HG02678 (cell line): ENCODE data around the gene ATP5F1B.
A peak's percentile ranks its signal among the peaks of the same experiment; 100 is the strongest.

Source experiments
- ATAC-seq: cut with Tn5 transposase; IDR thresholded peaks from one replicate; pipeline ENCODE4 v1.9.1; 2021; ENCODE audit warnings: mild to moderate bottlenecking, moderate library complexity; ENCODE audit not compliant: unreplicated experiment

Gene ATP5F1B

DNA sequence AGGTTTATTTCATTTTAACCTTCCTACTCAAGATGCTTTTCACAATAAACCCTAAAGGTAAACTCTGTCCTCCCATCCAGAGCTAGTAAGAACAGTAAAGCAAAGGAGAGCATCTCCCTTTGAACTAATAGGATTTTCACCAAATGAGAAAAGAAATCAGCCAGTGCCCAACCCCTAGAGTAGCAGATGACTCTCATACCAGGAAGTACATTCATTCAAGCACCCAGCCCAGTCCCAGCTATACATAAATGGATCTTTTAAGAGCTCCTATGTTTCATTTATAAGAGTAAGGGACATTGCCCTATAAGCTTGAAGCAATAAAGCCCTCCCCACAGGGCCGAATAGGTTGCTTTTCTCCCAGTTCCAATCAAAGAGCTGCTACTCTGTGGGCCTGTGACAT, 23.2 kb downstream of the ATP5F1B start:
- no peak for ATAC-seq

DNA sequence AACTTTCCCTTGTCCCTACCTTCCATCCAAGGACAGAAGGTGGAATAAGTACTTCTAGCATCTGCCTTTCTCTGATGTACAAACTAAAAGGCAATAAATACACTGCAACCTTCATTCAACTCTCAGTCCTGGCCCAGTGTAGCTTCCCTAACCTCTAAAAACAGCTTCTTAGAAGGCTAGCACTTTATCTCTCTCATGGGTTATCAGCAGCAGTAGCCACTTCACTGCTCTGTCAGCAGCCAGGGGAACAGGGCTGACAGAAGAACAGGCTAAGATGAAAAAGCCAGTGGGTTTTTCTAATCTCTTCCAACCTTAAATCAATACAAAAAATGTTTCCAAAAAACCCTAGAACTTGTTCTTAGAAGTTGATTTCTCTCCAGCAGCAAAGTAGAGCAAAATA, 28.9 kb downstream of the ATP5F1B start:
- no peak for ATAC-seq

DNA sequence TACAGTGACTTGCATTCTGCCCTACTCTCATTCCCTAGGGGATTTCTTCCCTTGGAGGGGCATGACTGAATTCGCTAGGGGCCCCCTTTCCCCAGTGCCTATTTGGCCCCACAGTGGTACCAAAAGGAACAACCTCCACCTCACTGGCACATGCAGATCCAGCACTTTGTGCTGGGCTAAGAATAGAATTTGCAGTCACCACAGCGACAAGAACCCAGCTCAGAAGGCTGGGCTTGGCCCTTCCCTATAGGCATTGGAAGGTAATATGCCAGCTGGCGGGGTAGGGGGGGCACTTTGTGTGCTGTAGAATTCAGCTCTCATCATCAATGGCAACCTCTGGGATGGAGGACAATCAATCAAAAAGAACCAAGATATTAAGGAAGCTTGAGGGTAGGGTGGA, 29.5 kb downstream of the ATP5F1B start:
- ATAC-seq: no peak

DNA sequence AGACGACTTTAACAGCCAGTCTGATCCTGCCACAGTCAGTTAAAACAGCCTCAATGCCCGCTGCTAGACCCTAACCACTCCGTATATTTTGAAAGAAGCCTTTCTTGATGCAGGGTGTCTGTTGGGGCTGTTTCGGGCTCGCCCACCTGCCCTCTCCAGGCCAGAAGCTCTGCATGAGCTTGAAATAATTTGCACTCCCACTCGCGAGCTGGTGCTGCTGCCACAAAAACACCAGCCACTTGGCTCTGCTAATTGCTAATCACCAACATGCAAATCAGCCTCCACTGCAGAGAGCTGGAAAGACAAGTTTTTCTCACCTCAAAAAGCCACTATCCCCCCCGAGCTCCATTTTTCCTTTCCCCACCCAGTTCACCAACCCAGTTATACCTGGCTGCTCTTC, 31.2 kb downstream of the ATP5F1B start:
- ATAC-seq: no peak

DNA sequence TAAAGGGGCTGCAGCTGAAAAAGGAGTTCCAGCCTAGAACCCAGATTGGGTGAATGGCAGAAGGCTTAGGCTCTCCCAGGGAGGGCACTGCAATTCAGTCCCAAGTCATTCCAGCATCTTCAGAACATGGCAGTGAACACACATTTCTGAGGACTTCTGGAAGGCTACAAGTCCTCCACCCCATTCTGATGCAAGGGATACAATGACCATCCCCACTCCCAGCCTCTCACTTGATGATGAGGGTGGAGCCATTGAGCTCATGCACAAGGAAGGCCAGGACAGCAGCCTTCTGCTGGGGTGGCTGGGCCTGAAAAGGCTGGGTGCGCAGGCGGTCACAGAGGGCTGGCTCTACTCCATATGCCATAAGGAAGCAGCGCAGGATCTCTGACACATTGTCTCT, 41.4 kb downstream of the ATP5F1B start:
- ATAC-seq: no peak

DNA sequence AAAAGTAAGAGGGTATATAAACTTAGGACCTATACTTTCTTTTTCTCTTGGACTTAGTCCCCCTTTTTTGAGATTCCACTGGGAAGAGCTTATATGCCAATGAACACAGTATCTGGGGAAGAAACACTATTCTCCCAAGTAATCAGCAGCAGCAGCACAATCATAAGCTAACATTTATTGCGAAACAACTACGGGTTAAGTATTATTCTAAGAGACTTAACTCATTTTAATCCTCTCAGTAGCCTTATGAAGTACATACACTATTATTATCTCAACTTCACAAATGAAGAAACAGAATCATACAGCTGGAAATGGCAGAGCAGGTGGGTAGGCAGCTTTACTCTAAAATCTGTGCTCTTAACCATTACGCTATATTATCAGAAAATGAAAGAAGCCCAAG, 43.5 kb downstream of the ATP5F1B start:
- ATAC-seq: no peak

DNA sequence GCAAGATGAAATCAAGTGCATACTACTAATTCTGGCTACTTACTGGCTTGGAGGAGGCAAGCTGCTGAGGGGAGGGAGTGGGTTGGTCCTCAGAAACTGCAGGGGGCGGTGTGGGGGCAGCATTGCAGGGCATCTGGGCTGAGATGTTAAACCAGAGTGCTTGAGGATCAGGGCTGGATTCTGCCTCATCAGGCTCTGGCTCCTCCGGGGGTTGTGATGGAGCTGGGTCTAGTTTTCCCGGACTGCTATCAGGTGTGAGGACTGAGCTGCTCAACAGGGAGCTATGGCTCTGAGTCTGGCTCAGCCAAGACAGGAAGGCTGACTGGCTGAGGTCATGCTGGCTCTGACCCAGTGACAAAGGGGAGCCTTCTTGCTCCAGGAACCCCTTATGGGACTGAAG, 44.3 kb downstream of the ATP5F1B start:
- no peak for ATAC-seq

DNA sequence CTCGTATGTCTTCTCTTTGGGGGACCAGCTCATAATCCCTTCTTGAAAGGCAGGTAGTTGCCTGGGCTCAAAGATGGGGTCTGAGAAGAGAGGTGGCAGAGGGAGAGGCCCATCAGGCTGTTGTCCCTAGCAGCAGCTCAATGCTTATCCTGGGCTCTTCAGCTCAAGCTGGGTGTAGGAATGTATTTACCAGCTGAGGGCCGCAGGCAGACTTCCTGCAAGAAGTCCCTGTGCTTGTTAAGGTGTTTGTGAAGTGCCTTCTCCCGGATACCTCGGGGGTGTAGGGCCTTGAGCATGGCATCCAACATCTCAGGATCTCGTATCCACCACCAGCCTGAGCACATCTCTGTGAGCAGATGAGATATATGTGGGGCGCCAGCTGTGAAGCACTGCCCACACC, 45.0 kb downstream of the ATP5F1B start:
- ATAC-seq: no peak

DNA sequence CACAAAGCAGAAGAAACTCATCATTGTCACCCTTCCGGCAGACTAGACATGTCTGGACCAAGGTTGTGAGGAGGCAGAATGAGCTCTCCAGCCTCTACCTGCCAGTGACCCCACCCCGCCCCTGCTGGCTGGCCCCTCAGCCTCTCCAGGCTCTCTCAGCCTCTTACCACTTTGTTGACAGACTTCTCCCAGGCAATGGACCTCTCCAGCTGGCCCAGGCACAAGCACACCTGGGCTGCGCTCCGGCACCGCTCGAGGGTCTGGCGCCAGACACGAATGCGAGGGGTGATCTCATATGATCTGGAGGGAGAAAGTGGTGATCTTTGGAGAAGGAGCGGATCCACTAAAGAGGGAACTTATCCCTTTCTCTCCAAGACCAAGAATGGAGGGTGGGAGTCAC, 46.0 kb downstream of the ATP5F1B start:
- no peak for ATAC-seq

DNA sequence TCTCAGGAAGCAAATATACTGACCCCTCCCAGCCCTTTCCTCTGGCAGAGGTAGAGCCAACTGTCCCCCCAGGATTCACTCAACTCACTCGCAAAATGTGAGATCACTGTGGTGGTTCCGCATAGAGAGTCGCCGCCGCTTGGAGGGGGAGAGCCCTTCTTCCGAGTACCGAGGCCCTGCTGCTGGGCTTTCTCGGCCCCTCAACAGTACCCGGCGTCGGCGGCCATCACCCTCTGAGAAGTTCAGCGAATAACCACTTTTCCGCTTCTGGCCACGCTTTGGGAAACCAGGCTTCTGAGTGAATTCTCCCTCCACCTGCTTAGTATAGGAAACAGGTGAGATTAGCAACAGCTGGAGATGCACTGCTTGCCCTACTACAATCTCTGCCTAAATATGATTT, 46.7 kb downstream of the ATP5F1B start:
- ATAC-seq: no peak

DNA sequence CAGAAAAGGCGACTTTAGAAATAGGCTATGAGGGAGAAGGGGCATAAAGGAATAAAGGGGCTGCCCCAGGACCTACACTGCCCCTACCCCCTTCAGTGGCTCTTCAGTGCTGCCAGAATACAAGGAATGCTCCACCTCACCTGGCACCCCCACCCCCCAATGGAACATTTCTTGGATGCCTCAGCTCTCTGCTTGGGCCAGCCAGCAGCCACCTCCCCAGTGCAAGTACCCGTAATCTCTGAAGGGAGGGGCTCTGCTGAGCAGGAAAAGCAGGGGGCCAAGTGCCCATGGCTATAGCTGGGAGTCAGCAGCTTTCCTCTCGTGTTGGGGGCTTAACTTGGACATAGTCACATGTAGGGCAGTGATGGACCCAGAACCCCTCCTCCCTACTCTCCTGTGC, 49.0 kb downstream of the ATP5F1B start:
- no peak for ATAC-seq

DNA sequence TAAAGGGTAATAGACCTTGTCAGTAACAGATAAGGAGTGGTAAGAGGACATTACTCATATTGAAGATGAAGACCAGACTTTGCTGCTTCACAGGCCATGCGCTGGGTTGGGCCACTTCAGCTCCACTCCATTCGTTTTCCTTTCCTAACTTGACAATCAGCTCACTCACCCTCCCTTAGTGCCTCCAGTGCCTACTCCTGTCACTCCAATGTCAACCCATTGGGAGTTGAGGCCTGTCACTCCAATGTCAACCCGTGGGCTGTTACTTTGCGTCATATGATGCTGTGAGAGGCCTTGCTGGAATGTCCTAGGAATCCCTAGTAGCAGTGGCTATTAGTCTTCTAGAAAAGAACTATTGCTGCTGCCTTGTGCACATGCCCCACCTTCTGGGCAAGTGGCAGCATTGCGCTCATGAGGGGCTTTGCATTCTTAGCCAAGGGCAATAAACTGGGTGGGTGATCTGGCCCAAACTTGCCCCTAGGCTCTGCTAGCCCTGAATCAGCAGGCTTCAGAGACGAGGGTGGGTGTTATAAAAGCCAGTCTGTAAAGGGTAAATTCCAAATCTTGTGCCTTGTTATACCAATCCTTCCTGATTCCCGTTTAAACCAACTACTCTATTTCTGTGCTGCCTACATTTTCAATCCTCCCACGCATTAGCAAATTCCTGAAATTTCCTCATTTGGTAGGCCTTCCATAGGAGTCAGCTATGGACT, 51.7 kb downstream of the ATP5F1B start:
- ATAC-seq: no peak

DNA sequence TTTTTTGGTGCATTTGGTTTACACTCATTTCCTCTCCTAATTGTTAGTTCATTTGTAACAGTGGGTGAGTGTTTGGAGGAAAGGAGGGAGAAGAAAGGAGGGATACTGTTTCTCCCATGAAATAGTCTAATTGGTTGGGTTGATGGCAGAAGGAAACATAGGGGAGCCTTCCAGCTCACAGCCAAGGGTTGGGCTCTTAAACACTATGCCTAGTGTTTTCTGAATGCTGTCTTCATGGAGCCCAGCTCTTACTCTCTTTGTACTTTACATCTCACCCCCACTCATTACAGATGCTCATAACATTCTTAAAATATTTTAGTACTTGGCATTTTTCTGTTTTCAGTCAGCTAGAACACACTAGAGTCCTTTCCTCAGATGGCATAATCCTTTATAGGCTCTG, 53.8 kb downstream of the ATP5F1B start:
- no peak for ATAC-seq

DNA sequence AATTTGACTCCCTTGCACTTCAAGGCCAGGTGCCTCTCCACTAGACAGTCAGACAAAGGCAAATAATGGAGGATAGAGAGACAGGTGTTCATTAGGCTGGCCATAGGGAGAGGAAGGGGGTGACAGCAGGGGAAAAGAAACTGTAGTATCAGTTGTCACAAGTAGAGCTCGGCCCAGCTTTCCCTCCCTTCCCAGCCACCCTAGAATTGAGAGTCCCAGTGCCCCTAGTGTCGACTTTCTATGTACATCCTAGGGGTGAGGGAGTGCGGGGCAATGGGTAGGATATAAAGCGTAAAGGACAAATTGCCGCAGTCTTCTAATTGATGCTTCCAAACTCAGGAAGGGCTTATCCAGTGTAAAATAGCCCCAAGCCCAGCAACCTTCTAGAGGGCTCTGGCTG, 54.7 kb downstream of the ATP5F1B start:
- no peak for ATAC-seq

DNA sequence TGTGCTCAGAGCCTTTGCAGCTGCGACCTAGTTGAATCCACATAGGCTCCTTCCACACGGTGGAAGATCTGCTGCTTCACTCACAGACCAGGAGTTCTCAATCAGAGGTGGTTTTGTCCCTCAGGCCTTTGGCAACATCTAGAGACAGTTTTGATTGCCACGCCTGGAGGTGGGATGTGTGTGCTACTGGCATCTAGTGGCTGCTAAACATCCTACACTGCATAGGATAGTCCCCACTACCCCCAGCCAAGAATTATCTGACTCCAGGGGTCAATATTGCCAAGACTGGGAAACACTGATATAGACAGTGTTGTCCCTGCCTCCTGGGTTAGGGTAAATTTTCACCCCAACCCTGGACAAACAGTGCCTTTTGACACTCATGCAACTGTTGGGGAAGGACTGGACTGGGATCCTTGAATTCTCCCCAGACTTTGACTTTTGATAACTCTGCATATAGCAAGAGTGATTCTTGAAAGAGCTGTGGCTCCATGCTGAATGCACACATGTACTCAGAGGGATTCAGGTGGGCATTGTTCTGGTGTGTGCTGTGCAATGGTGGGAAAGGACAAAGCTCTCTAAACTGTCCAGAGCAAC, 55.5 kb downstream of the ATP5F1B start:
- ATAC-seq: peak; percentile 59

DNA sequence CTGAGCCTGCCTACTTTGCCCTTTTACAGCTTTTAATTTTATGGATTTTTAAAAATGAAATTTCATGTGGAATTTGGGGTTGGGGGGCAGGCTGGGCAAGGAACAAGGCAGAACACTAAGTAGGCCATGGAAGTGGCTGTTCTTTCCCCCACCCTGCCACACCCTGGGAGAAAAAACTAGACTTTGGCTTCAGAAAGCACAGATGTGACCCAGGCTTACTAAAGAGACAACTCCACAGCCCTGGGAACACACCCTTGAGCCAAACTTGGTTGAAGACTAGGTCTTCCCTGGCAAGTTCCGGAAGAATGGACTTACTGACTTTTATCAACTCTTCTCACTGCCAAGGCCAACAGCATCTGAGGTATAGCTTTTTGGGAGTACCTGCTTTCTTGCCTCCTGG, 56.0 kb downstream of the ATP5F1B start:
- ATAC-seq: no peak
